Psoas muscle (tissue), 8 donors: ENCODE measurements around the gene GP1BA. TPM values are rescaled to one million over a fixed set of nuclear protein-coding genes. Genes with fewer than 3 reads are reported as not detected.
"Not testable (repeated sequence)": the region's sequence is repeated elsewhere in the genome, so short reads cannot be mapped to it uniquely, and the experiment has no call there.

Experiments used
- ATAC-seq, 4 donors: fragments of 200-7000 bp; cut with Tn5 transposase; one replicate each; pipeline ENCODE4 v1.9.1; 2020; ENCODE audit warnings: moderate library complexity in 3 of 4, mild to moderate bottlenecking in 2 of 4
- DNase-seq, 2 donors: peaks; one replicate each; pipeline ENCODE4 v3.0.0-alpha.2; 2020
- H3K27ac ChIP-seq: fragments of 200-600 bp; one replicate; pipeline ENCODE4 v1.8.0; 2022
- H3K27me3 ChIP-seq, 3 donors: fragments of 200-600 bp in 1 of 3; one replicate each; pipeline versions ENCODE4 v1.6.1 to v1.8.0; 2013 to 2022; ENCODE audit warnings: low read length in 2 of 3, mild to moderate bottlenecking in 2 of 3, moderate library complexity in 1 of 3; ENCODE audit not compliant: insufficient read depth in 3 of 3
- H3K36me3 ChIP-seq, 2 donors: fragments of 200-600 bp in 1 of 2; one replicate each; pipeline versions ENCODE4 v1.6.1 to v1.8.0; 2013 to 2022; ENCODE audit warnings: low read depth in 1 of 2, mild to moderate bottlenecking in 1 of 2, moderate library complexity in 1 of 2; ENCODE audit not compliant: insufficient read depth in 1 of 2
- H3K4me1 ChIP-seq: fragments of 200-600 bp; one replicate; pipeline ENCODE4 v1.8.0; 2022
- H3K4me3 ChIP-seq: fragments of 200-600 bp; one replicate; pipeline ENCODE4 v1.8.0; 2022; ENCODE audit warnings: mild to moderate bottlenecking
- H3K9me3 ChIP-seq: fragments of 200-600 bp; one replicate; pipeline ENCODE4 v1.8.0; 2022
- CTCF ChIP-seq: fragments of 200-600 bp; IDR thresholded peaks from one replicate; pipeline ENCODE4 v1.8.0; 2022; ENCODE audit warnings: antibody characterized with exemption
- WGBS, 3 donors: extraction: QIAGEN DNeasy Blood & Tissue Kit; methylation state at CpG; one replicate each; pipeline versions ENCODE4 v1.1.6 to v1.1.7; 2013; 5-methylcytosine and 5-hydroxymethylcytosine counted together
- intact Hi-C, 2 donors: fragments of 100-400 bp; cut with DNase I; formaldehyde crosslinking; loops; one replicate each; pipeline versions ENCODE4 v1.11.0 to v1.14.2; 2022
- polyA plus RNA-seq, 3 donors: library from polyadenylated mRNA; stranded (reverse); fragments of 200-250 nt; gene quantifications; one replicate each; pipeline ENCODE4 v1.2.3, GENCODE V29; 2013
- total RNA-seq, 4 donors: library from RNA; stranded (reverse); fragmentation: NEBNext Ultra II Directional in 2 of 4; extraction: Animal tissue kit (Norgen Biotek cat#: 25700) in 2 of 4; gene quantifications; one replicate each; pipeline versions ENCODE4 v1.2.1 to v1.2.4, GENCODE V29; 2021 to 2023
- donor health status: healthy with polysubstance abuse.
- donor health status: DM: no; HTN: no; CAD: no; lungs with moderate emphysema.
- donor health status: Bipolar disorder and iron deficiency.
- donor health status: healthy.
- donor health status: DM: yes; HTN: yes; CAD: no.
- donor health status: DM: no; HTN: no; CAD: no.
- donor health status: DM: no; HTN: no; CAD: no.
- donor health status: DM: yes; HTN: yes; CAD: no.

GP1BA gene
- total and polyA plus RNA-seq, 7 donors = 0.04 to 0.10 (median 0.05) TPM; not detected in 4

GRCh38 chr17:4908301-4908700 lies 23.8 kb upstream of the GP1BA start:
- Histone ChIP-seq H3K4me1 (peaks cover 3% of the 10 kb centered on the region), H3K36me3 (no peaks in the 10 kb centered on the region), H3K4me3 (no peak overlapping the region), H3K9me3 (no peaks in the 10 kb centered on the region), H3K27ac (peak overlapping the region; percentile 75), H3K27me3 (no peaks in the 10 kb centered on the region)
- peak in 1 of 2 donors; percentile 61 for DNase-seq
- no peak for TF ChIP-seq CTCF
- 34 to 47% (median 39%) methylated on average over 10 of the region's 10 CpGs for WGBS, 3 donors
- ATAC-seq = peak in 3 of 4 donors; percentile 2 to 13 (median 9)
- intact Hi-C loops = loop anchor here (2.0 to 10.0 kb wide), 6 partner anchors 26 to 344 kb away; partner anchors contain the start of genes CAMTA2 (in 2 of the 2), GGT6 (in 1 of the 2), RNF167 (in 1 of the 2) and SLC25A11 (in 1 of the 2)

- peak overlapping the region; percentile 75 for H3K27ac ChIP-seq
- 8 to 16% (median 11%) methylated on average over 20 of the region's 20 CpGs for WGBS, 3 donors
- intact Hi-C loops = loop anchor here (2.0 to 10.0 kb wide), 6 partner anchors 26 to 344 kb away; partner anchors contain the start of genes CAMTA2 (in 2 of the 2), GGT6 (in 1 of the 2), RNF167 (in 1 of the 2) and SLC25A11 (in 1 of the 2)
- ATAC-seq (peak; percentile 99), DNase-seq (peak; percentile 93 to 97)
- no peak overlapping the region for H3K4me3 ChIP-seq
- TF ChIP-seq CTCF = peak; percentile 83
- no peaks in the 10 kb centered on the region for H3K36me3 ChIP-seq
- no peaks in the 10 kb centered on the region for H3K9me3 ChIP-seq
- H3K4me1 ChIP-seq = no peaks in the 10 kb centered on the region
- H3K27me3 ChIP-seq = no peaks in the 10 kb centered on the region
These were observed 23.2 kb upstream of the GP1BA start for GRCh38 chr17:4908711-4909496.

GRCh38 chr17:4913994-4914393 lies 18.1 kb upstream of the GP1BA start:
- 62 to 77% (median 70%) methylated on average over 1 of the region's 1 CpG for WGBS, 3 donors
- no peaks in the 10 kb centered on the region for H3K9me3 ChIP-seq
- intact Hi-C loops = no loop called here
- no peak for DNase-seq
- no peaks in the 10 kb centered on the region for H3K4me1 ChIP-seq
- no peaks in the 10 kb centered on the region for H3K36me3 ChIP-seq
- ATAC-seq = no peak
- no peak overlapping the region for H3K27ac ChIP-seq
- no peaks in the 10 kb centered on the region for H3K27me3 ChIP-seq
- no peak for TF ChIP-seq CTCF
- H3K4me3 ChIP-seq = no peak overlapping the region

- H3K4me1 ChIP-seq, H3K9me3 ChIP-seq, DNase-seq, intact Hi-C loops, H3K27me3 ChIP-seq, H3K4me3 ChIP-seq, ATAC-seq, H3K27ac ChIP-seq, H3K36me3 ChIP-seq: not testable (repeated sequence)
- 87 to 97% (median 94%) methylated on average over 4 of the region's 4 CpGs for WGBS, 3 donors
These were observed 17.5 kb upstream of the GP1BA start for GRCh38 chr17:4914551-4914950.

GRCh38 chr17:4919511-4920047 lies 12.5 kb upstream of the GP1BA start:
- Histone ChIP-seq H3K27ac (no peak overlapping the region), H3K4me3 (no peak overlapping the region), H3K27me3 (no peaks in the 10 kb centered on the region), H3K9me3 (no peaks in the 10 kb centered on the region), H3K4me1 (no peaks in the 10 kb centered on the region), H3K36me3 (no peaks in the 10 kb centered on the region)
- DNase-seq = no peak
- WGBS, 3 donors = 64 to 67% (median 65%) methylated on average over 8 of the region's 8 CpGs
- intact Hi-C loops = no loop called here
- ATAC-seq = no peak
- TF ChIP-seq CTCF = no peak
